Astrocyte of the cerebellum (primary cell): Measurements from ENCODE around the gene RRP12.

Source experiments
- DNase-seq: peaks from one replicate; pipeline ENCODE4 v3.0.0-alpha.2; 2011; ENCODE audit warnings: low read depth
- H3K4me3 ChIP-seq: 2 replicates; pipeline ENCODE4 v1.5.1; 2011; ENCODE audit warnings: mild to moderate bottlenecking, low read depth, low read length, moderate library complexity
- in situ Hi-C: cut with HindIII; loops from 2 replicates; pipeline ENCODE4 v1.10.0; 2017; ENCODE audit warnings: low sequenced_read_pairs
- TF ChIP-seq, protein P1 (sequence below): IDR thresholded peaks from 2 replicates; pipeline ENCODE4 v1.5.1; 2012; ENCODE audit warnings: low read length, low read depth, moderate library complexity, mild to moderate bottlenecking; ENCODE audit errors: missing control alignments

Gene RRP12

DNA sequence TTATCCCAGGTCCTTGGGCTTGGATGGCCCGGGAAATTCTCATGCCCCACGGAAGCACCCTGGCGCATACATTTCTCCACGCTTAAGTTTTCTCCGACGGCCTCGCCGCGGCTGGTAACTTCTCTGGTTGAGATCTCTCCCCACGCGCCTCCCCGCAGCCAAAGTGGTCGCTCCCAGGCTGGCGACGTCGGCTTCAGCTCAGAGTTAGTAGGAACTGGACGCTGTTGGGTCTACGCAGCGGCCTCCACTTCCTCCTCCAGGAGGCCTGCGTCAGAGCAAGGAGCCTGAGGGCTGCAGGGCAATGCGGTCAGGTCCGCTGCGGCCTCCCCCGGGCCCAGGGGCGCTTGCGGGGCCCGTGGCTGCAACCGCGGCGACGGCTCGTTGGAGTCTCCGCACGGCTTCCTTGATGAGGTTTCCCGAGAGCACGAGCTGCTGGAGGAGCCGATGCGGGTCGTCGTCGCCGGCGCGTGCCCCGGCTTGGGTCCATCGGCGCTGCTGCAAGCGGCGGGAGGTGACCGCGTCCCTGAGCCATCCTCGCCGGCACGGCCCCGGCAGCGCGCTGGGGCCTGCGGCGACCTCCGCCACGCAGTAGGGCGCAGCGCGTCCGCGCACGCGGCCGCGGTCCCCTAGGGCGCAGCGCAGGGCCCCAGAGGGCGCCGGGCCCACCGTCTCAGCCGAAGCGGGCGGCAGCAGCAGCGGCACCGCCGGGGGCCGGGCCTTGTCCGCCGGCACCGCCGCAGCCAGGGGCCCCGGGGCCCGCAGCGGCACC lies 67.4 kb downstream of the RRP12 start:
- in situ Hi-C loops: no loop called here
- DNase-seq: no peak
- peak overlapping the region; percentile 65 for H3K4me3 ChIP-seq
- TF ChIP-seq, protein P1, sequence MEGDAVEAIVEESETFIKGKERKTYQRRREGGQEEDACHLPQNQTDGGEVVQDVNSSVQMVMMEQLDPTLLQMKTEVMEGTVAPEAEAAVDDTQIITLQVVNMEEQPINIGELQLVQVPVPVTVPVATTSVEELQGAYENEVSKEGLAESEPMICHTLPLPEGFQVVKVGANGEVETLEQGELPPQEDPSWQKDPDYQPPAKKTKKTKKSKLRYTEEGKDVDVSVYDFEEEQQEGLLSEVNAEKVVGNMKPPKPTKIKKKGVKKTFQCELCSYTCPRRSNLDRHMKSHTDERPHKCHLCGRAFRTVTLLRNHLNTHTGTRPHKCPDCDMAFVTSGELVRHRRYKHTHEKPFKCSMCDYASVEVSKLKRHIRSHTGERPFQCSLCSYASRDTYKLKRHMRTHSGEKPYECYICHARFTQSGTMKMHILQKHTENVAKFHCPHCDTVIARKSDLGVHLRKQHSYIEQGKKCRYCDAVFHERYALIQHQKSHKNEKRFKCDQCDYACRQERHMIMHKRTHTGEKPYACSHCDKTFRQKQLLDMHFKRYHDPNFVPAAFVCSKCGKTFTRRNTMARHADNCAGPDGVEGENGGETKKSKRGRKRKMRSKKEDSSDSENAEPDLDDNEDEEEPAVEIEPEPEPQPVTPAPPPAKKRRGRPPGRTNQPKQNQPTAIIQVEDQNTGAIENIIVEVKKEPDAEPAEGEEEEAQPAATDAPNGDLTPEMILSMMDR: no peak

DNA sequence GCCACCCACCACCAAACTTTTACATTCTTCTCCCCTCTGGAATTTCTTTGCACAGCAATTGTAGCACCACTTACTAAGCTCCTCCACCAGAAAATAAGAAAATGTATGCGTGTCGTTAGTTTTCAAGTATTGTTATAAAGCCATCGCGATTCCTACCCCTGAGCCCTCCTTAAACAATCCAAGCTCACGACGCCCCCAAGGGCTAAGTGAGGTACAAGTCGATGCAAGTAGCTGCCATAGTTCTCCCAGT lies 67.9 kb downstream of the RRP12 start:
- peak; percentile 22 for DNase-seq
- in situ Hi-C loops: no loop called here
- TF ChIP-seq, protein P1: peak; percentile 28
- peak overlapping the region; percentile 65 for H3K4me3 ChIP-seq

DNA sequence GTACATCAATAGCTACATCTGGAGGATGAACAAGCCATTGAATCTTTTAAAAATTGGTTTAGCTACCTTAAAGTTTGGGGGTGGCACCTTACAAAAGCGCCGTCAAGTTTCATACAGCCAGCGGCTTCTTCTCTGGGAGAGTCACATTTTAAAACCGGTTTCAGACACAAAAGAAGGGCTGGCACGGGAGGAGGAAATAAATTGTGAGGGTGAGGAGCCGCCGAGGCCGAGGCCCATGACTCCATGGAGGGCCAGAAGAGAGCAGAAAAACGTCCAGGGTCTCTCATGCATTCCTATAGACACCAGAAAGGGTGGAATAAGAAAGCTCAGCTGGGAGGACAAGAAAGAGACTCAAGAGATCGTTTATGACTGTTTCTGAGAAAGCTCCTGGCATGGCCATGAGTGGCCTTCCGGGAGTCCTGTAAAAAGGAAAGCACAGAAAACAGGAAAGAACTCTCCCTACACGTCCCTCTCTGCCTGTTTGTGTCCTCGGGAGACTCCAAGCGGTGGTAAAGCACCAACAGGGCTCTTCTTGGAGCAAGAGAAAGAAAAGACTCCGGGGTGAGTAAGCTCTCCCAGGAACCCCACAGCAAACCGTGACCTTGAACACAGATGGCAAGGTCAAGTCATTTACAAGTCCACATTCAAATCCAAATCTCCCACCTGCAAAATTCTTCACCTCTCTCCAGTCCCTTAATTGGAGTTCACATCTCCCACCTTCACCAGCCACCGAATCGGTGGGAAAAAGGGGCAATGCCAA lies 68.4 kb downstream of the RRP12 start:
- peak; percentile 53 for DNase-seq
- TF ChIP-seq, protein P1: peak; percentile 43
- peak overlapping the region; percentile 65 for H3K4me3 ChIP-seq
- in situ Hi-C loops: no loop called here

DNA sequence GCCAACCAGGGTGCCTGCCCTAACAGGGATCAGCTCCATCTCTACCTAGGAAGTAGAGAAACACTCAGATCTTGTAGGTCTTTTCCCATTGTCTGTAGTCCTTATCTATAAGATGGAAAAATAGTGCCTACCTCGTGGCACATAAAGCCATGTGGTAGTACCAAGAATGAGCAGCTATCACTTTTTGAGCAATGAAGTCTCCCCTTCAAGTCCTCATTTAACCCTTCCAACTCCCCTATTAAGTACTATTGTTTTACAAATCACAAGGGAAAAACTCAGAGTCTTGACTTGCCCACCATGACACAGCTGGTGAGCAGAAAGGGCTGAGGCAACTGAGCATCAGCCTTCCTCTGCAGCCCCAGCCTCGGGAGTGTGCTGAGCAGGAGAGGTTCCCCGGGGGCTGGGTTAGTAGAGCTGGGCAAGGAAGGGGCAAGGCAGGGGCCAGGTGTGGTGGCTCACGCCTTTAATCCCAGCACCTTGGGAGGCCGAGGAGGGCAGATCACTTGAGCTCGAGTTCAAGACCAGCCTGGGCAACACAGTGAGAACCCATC lies 69.9 kb downstream of the RRP12 start:
- DNase-seq: no peak
- in situ Hi-C loops: no loop called here
- no peak overlapping the region for H3K4me3 ChIP-seq
- TF ChIP-seq, protein P1: no peak

DNA sequence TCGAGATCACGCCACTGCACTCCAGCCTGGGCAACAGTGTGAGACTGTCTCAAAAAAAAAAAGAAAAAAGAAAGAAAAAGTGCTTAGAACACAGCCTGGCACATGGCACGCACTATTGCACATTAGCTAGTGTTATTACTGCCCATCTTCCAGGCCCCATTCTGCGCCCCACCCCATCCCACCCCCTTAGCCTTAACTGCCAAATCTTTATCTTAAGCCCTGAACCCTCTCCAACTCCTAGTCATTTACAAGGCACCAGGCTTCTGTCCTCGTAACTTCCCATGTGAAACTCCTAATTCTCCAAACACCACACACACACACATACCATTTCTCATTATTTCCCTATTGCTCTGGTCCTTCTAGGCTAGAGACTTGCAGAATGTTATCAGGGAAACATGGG lies 71.4 kb downstream of the RRP12 start:
- no peak overlapping the region for H3K4me3 ChIP-seq
- in situ Hi-C loops: no loop called here
- TF ChIP-seq, protein P1: no peak
- DNase-seq: no peak

DNA sequence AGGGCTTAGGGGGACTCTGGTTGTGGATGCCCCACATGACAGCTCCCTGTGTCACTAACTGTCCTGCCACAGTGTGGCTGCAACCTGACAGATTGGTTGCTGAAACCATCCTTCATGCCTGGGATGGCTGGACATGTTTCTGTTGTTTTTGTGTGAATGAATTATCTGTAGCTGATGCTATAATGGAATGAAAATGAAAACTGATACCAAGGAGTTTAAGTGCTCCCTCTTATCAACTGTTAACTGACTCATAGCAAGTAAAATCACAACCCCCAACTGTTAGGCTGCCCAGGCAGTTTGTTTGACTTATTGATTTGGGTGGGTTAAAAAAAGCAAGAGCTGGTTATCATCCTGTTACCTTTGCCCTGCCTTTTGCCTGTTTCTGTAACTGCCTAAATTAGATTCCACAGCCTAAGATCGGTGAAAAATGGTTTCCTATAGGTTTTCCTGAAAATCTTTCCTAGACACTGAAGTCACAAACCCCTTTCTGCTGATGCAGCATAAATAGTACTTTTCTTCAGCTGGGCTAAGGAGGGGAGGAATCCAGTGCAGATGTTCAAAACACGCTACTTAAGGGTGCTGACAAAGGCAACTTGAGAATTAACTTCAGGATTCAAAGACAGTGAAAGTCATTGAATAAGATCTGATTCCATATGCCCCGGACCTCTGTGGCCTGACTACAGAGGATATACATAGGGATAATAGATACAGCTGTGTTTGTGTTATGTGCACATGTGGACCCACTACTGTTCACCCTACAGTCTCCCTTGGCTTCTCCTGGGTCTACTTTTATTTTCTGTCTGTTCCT lies 72.3 kb downstream of the RRP12 start:
- TF ChIP-seq, protein P1: no peak
- DNase-seq: no peak
- H3K4me3 ChIP-seq: no peak overlapping the region
- in situ Hi-C loops: no loop called here
